ENCODE data around the gene METTL26.

Gene METTL26

GRCh38 chr16:630249-630814 is 5.8 kb downstream of the METTL26 start:
- Histone ChIP-seq H3K27ac (no peak overlapping the region), H3K4me3 (no peak overlapping the region)
- DNase-seq (ENCODE audit: low spot score) = no peak
- TF ChIP-seq, protein P1, sequence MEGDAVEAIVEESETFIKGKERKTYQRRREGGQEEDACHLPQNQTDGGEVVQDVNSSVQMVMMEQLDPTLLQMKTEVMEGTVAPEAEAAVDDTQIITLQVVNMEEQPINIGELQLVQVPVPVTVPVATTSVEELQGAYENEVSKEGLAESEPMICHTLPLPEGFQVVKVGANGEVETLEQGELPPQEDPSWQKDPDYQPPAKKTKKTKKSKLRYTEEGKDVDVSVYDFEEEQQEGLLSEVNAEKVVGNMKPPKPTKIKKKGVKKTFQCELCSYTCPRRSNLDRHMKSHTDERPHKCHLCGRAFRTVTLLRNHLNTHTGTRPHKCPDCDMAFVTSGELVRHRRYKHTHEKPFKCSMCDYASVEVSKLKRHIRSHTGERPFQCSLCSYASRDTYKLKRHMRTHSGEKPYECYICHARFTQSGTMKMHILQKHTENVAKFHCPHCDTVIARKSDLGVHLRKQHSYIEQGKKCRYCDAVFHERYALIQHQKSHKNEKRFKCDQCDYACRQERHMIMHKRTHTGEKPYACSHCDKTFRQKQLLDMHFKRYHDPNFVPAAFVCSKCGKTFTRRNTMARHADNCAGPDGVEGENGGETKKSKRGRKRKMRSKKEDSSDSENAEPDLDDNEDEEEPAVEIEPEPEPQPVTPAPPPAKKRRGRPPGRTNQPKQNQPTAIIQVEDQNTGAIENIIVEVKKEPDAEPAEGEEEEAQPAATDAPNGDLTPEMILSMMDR (IDR thresholded peaks at IDR 0.05) = no peak

DNA sequence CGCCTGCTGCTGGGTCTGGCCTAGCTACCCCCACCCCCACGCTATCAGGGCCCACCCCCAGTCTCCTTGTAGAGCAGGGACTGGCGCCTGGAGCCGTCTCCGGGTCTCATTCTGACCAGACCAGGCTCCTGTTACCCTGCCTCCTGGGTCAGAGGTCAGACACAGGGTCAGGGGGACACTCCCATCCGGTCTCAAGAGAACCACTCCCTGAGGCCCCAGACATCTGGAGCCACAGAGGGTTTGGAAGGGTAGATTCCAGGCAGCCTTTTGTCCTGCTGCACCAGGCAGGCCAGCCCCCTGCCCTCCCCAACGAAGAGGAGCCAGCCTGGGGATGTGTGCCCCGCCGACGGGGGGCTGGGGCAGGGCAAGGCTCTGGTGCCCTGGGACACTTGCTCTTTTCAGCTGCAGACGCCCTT is 6.3 kb downstream of the METTL26 start:
- no peak for DNase-seq (ENCODE audit: low spot score)
- Histone ChIP-seq H3K4me3 (no peak overlapping the region), H3K27ac (no peak overlapping the region)
- TF ChIP-seq, protein P1 (IDR thresholded peaks at IDR 0.05) = no peak

- Histone ChIP-seq H3K27ac (no peak overlapping the region), H3K4me3 (no peak overlapping the region)
- no peak for DNase-seq (ENCODE audit: low spot score)
- TF ChIP-seq, protein P1 (IDR thresholded peaks at IDR 0.05) = no peak
Observed at GRCh38 chr16:629185-629832, 6.8 kb downstream of the METTL26 start.

GRCh38 chr16:628321-629061 is 7.6 kb downstream of the METTL26 start:
- DNase-seq (ENCODE audit: low spot score) = no peak
- TF ChIP-seq, protein P1 (IDR thresholded peaks at IDR 0.05) = no peak
- no peak overlapping the region for H3K4me3 ChIP-seq
- H3K27ac ChIP-seq = no peak overlapping the region

- no peak for DNase-seq (ENCODE audit: low spot score)
- no peak overlapping the region for H3K27ac ChIP-seq
- H3K4me3 ChIP-seq = no peak overlapping the region
- TF ChIP-seq, protein P1 (IDR thresholded peaks at IDR 0.05) = no peak
Observed at GRCh38 chr16:627454-628239, 8.5 kb downstream of the METTL26 start.

- Histone ChIP-seq H3K4me3 (no peak overlapping the region), H3K27ac (no peak overlapping the region)
- no peak for DNase-seq (ENCODE audit: low spot score)
- TF ChIP-seq, protein P1 (IDR thresholded peaks at IDR 0.05) = no peak
Observed at GRCh38 chr16:626787-627453, 9.2 kb downstream of the METTL26 start.

All from coronary artery (tissue), 2 donors.